ENCODE results near the gene FOXP4. TPM values are rescaled to one million over a fixed set of nuclear protein-coding genes. Genes with fewer than 3 reads are reported as not detected.

The FOXP4 gene
- total RNA-seq, 1 donor from 2014 or later: 91.0 TPM

GRCh38 chr6:41638002-41638934, 92.1 kb downstream of the FOXP4 start, which contains the start of gene MDFI:
MDFI (plus strand) TSS chr6:41638468; CDS start chr6:41638750, 282 bp downstream.
- Mint-ChIP-seq H3K27me3 (ENCODE audit: low read depth) (no peaks in the 10 kb centered on the region), H3K4me3 (peak within 1 kb of the TSS; percentile 88), H3K9me3 (no peaks in the 10 kb centered on the region), H3K27ac (peak within 1 kb of the TSS; percentile 91), H3K36me3 (peaks cover 16% of the 10 kb centered on the region), H3K4me1 (peaks cover 69% of the 10 kb centered on the region)
- no peak for TF ChIP-seq CTCF (IDR thresholded peaks at IDR 0.05; ENCODE audit: unreplicated experiment)
- DNase-seq (ENCODE audit: low spot score in 2 of 2, unreplicated experiment in 2 of 2): peak in 1 of 2 experiments; percentile 72

DNA sequence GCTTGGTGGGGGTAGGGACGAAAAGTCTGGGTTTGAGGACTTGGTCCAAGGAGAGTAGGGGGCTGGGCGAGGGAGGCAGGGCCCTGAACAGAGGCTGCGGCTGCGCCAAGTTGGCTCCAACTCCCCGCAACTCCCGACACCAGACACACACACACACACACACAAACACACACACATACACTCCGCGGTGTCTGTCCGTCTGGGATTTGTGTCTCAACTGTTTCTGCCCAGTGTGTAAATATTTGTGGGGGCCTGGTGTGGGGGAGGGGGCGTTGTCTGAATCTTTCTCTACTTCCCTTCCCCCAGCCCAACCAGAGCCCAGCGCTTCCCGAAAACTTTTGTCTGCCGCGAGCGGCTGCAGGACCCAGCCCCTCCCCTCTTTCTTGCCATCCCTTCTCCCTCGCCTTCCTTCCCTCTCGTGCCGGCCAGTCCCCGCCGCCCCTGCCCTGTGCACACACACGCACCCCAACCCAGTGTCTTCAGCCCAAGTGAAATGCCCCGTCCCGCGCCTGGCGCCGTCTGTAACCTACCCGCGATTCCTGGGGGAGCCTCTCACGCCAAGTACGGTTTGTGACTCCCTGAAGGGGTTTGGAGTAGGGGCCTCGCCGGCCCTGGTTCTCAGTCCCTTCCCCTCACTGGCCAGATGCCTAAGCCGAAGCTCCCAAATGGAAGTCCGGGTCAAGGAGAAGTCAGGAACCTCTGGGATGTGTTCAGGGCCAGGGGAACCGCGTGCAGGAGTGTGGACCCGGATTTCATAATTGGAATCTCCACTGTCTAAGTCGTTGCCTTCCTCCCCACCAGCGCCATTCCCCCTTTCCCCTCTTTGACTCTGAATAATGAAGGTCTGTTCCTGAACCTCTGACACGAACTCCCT, 93.0 kb downstream of the FOXP4 start:
- no peak for TF ChIP-seq CTCF (IDR thresholded peaks at IDR 0.05; ENCODE audit: unreplicated experiment)
- Mint-ChIP-seq H3K4me1 (peaks cover 74% of the 10 kb centered on the region), H3K4me3 (peak overlapping the region; percentile 88), H3K27me3 (ENCODE audit: low read depth) (no peaks in the 10 kb centered on the region), H3K27ac (peak overlapping the region; percentile 86), H3K9me3 (no peaks in the 10 kb centered on the region), H3K36me3 (peaks cover 16% of the 10 kb centered on the region)
- peak in 1 of 2 experiments; percentile 65 for DNase-seq (ENCODE audit: low spot score in 2 of 2, unreplicated experiment in 2 of 2)

- H3K4me1 Mint-ChIP-seq: peaks cover 74% of the 10 kb centered on the region
- no peaks in the 10 kb centered on the region for H3K27me3 Mint-ChIP-seq (ENCODE audit: low read depth)
- peak overlapping the region; percentile 86 for H3K27ac Mint-ChIP-seq
- H3K4me3 Mint-ChIP-seq: peak overlapping the region; percentile 88
- peak in 1 of 2 experiments; percentile 54 for DNase-seq (ENCODE audit: low spot score in 2 of 2, unreplicated experiment in 2 of 2)
- TF ChIP-seq CTCF (IDR thresholded peaks at IDR 0.05; ENCODE audit: unreplicated experiment): no peak
- H3K9me3 Mint-ChIP-seq: no peaks in the 10 kb centered on the region
- H3K36me3 Mint-ChIP-seq: peaks cover 16% of the 10 kb centered on the region
Measured at GRCh38 chr6:41639809-41640371, 93.7 kb downstream of the FOXP4 start.

GRCh38 chr6:41640426-41640825, 94.2 kb downstream of the FOXP4 start:
- H3K4me1 Mint-ChIP-seq: peaks cover 74% of the 10 kb centered on the region
- TF ChIP-seq CTCF (IDR thresholded peaks at IDR 0.05; ENCODE audit: unreplicated experiment): no peak
- H3K4me3 Mint-ChIP-seq: peak overlapping the region; percentile 88
- no peaks in the 10 kb centered on the region for H3K9me3 Mint-ChIP-seq
- H3K27ac Mint-ChIP-seq: peak overlapping the region; percentile 86
- peaks cover 16% of the 10 kb centered on the region for H3K36me3 Mint-ChIP-seq
- H3K27me3 Mint-ChIP-seq (ENCODE audit: low read depth): no peaks in the 10 kb centered on the region
- DNase-seq (ENCODE audit: low spot score in 2 of 2, unreplicated experiment in 2 of 2): no peak

GRCh38 chr6:41641352-41641925, 95.3 kb downstream of the FOXP4 start:
- H3K4me1 Mint-ChIP-seq: peaks cover 73% of the 10 kb centered on the region
- no peaks in the 10 kb centered on the region for H3K27me3 Mint-ChIP-seq (ENCODE audit: low read depth)
- no peaks in the 10 kb centered on the region for H3K9me3 Mint-ChIP-seq
- H3K36me3 Mint-ChIP-seq: peaks cover 19% of the 10 kb centered on the region
- H3K27ac Mint-ChIP-seq: no peak overlapping the region
- TF ChIP-seq CTCF (IDR thresholded peaks at IDR 0.05; ENCODE audit: unreplicated experiment): no peak
- no peak for DNase-seq (ENCODE audit: low spot score in 2 of 2, unreplicated experiment in 2 of 2)
- H3K4me3 Mint-ChIP-seq: peak overlapping the region; percentile 88

Measured in mesothelial cell of epicardium (in vitro differentiated cells).